RWPE1 (cell line): ENCODE data around the gene TRAPPC2L.

Experiments used
- CTCF ChIA-PET: fragments of 350-600 bp; sonication (Branson Sonifier 250); formaldehyde crosslinking; extraction: SDS; loops from one replicate; lab custom pipeline; 2021; lab: Yijun Ruan, JAX
- POLR2A ChIA-PET: fragments of 400-600 bp; formaldehyde crosslinking; extraction: SDS; loops from one replicate; lab custom pipeline; 2020; ENCODE audit warnings: antibody characterized with exemption; ENCODE audit not compliant: low non-redundant PET; lab: Yijun Ruan, JAX
- DNase-seq: peaks from one replicate; pipeline ENCODE4 v3.0.0; 2012; ENCODE audit warnings: low spot score
- H3K27ac ChIP-seq: fragments of 450-650 bp; 2 replicates; pipeline ENCODE4 v1.5.1; 2017
- CTCF ChIP-seq: fragments of 450-650 bp; conservative IDR thresholded peaks from 2 replicates; pipeline ENCODE4 v1.5.1; 2017; ENCODE audit warnings: low read depth, mild to moderate bottlenecking

TRAPPC2L gene

DNA sequence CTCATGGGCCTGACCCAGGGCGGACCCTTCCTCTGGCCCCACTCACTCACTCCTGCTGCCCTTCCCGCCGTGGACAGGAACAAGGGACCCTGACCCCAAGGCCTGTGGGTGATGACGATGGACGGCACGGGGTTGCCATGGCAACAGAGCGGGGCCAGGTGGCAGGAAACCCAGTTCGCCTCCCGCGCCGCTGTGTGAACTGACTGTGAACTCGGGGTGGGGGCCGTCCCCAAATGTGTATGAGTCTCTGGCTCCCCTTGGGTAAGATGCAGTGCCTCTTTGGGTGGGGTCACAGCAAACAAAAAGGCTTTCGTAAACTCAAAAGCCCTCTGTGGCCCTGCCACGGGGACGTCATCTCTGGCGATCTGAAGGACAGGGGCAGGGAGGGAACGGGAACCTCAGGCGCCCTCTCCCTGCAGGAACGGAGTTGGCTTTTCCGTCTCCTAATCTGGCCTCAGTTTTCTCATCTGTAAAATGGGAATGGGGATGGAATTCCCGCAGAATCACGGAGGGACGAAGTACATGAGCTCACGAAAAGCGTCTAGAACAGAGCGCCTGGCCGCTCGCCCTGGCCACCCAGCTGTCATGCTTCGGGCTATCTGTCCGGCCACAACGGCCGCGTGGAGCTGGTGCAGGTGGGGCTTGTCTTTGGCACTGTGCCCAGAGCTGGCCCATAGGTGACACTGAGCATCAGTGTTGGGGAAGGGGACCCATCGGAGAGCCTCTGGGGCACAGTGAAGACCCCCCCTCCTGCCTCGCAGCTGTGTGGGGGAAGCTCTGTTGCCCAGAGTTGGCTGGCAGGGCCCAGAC lies 54.4 kb downstream of the TRAPPC2L start:
- POLR2A ChIA-PET, result no interaction called here
- DNase-seq, result no peak
- CTCF ChIA-PET, result no interaction called here
- no peak for TF ChIP-seq CTCF
- no peak overlapping the region for H3K27ac ChIP-seq

- POLR2A ChIA-PET, result no interaction called here
- H3K27ac ChIP-seq, result no peak overlapping the region
- TF ChIP-seq CTCF, result no peak
- CTCF ChIA-PET, result no interaction called here
- DNase-seq, result no peak
Observed at GRCh38 chr16:88911946-88912310, 55.0 kb downstream of the TRAPPC2L start.
